WI38 (cell line): Measurements from ENCODE around the gene CACNA1D.

Source experiments
- H3K4me3 ChIP-seq: 2 replicates; pipeline ENCODE4 v1.5.1; 2011; ENCODE audit warnings: low read depth, mild to moderate bottlenecking, control low read depth, low read length
- TF ChIP-seq, protein P1 (sequence below): IDR thresholded peaks from 2 replicates; pipeline ENCODE4 v1.5.1; 2012; ENCODE audit warnings: low read depth, mild to moderate bottlenecking, control low read depth, low read length

The CACNA1D gene

DNA sequence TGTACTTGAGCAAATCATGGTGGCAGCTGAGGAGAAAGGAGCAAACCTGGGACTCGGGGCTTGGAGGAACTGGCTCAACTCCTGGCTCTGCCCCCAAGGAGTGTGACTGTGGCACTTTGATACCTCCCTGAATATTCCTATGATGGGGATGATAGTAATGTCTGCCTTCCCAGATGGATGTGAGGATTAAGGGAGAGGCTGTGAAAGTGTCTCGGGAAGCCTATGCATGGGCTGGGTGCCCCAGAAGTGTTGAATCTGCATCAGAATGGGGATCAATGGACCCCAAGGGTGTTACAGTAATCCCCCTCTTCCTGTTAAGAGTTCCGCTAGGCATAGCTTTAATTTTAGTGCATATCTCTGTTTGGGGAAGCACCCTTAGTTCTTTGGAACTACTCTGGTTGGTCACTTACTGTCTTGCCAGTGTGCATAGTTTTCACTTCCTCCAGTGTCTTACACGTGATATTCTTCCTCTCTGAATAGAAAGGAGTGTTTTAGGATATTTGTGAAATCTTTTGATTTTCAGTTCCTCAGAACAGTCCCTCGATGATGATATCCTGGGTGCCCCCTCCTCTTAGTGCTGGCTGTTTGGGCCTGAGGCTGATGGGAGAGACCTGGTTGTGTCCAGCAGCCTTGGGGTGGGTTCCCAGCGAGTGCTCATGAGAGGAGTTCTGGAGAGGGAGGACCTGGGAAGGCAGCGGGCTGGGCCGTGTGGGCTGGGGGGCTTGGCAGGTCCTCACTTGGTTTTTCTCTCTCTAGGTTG, 254.3 kb downstream of the CACNA1D start:
- TF ChIP-seq, protein P1, sequence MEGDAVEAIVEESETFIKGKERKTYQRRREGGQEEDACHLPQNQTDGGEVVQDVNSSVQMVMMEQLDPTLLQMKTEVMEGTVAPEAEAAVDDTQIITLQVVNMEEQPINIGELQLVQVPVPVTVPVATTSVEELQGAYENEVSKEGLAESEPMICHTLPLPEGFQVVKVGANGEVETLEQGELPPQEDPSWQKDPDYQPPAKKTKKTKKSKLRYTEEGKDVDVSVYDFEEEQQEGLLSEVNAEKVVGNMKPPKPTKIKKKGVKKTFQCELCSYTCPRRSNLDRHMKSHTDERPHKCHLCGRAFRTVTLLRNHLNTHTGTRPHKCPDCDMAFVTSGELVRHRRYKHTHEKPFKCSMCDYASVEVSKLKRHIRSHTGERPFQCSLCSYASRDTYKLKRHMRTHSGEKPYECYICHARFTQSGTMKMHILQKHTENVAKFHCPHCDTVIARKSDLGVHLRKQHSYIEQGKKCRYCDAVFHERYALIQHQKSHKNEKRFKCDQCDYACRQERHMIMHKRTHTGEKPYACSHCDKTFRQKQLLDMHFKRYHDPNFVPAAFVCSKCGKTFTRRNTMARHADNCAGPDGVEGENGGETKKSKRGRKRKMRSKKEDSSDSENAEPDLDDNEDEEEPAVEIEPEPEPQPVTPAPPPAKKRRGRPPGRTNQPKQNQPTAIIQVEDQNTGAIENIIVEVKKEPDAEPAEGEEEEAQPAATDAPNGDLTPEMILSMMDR = no peak
- no peak overlapping the region for H3K4me3 ChIP-seq

- TF ChIP-seq, protein P1 = no peak
- H3K4me3 ChIP-seq = no peak overlapping the region
Measured at GRCh38 chr3:53749448-53749847, 255.0 kb downstream of the CACNA1D start.

DNA sequence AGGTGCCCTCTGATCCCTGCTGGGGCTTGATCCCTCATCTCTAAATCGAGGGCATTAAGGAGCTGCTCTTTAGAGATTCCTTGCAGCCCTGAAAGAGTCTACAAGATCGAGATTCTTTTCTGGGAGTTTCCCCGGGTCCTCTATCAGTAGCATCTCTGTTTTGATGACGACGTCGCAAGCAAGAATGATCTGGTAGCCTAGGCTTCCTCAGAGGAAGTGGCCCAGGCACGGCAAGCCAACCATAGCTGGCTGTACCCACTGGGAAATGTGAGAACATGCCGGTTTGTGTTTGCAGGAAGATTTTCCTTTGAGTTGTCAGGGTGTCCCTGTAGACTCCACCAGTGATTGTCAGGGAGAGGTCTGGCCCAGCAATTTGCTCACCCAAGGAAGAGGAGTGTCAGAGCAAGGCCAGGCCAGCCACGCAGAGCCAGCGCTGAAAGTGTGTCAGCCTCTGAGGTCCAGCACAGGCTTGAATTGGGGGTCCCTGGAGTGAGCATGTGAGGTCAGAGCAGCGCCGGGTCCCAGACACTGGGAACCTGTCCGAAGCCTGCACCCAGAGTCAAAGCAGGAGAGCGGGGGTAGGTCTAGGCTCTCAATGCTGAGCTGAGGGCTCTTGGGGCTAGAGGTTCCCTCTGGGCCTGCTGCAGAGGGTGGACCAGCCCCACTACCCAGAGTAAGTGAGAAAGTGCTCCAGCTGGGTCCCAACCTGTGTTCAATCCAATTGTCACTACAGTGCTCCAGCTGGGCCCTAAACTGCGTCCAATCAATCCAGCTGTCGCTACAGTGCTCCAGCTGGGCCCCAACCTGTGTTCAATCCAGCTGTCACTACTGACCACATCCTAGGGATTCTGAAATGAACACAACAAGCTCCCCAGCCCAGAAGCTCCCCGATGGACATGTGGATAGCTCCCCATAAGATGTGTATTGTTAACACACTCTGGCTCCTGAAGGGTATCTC, 256.1 kb downstream of the CACNA1D start:
- no peak overlapping the region for H3K4me3 ChIP-seq
- TF ChIP-seq, protein P1 = no peak

GRCh38 chr3:53753518-53754183, 259.2 kb downstream of the CACNA1D start:
- H3K4me3 ChIP-seq = no peak overlapping the region
- TF ChIP-seq, protein P1 = no peak

DNA sequence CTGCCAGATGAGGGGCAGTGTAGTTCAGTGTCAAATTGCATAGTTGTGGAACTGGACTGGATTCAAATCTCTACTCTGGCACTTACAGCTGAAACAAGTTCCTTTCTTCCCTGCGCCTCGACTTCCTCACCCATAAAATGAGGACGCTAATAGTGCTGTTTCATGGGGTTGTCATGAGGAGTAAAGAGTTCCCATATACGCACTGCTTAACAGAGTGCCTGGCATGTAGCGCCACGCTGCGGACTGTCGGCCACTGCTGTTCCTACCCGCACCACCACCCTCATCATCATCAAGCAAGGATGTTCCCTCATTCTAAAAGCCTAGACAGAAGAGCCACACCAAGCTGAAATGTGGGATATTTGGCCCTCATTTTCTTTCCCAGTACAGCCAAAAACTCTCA, 259.9 kb downstream of the CACNA1D start:
- TF ChIP-seq, protein P1 = no peak
- no peak overlapping the region for H3K4me3 ChIP-seq

GRCh38 chr3:53758846-53759245, 264.4 kb downstream of the CACNA1D start:
- no peak overlapping the region for H3K4me3 ChIP-seq
- TF ChIP-seq, protein P1 = no peak
